ENCODE results near the gene FSTL4.

GRCh38 chr5:133324926-133325325 is 287.4 kb downstream of the FSTL4 start:
- TF ChIP-seq CTCF (conservative IDR thresholded peaks at IDR 0.05; ENCODE audit: low read length) (no peak), EZH2phosphoT487 (IDR thresholded peaks at IDR 0.05; ENCODE audit: borderline replicate concordance, low read depth, low read length) (no peak)
